SK-N-MC (cell line): ENCODE results near the gene DQX1.

Experiments
- DNase-seq: peaks from one replicate; pipeline ENCODE4 v3.0.0-alpha.2; 2011; ENCODE audit warnings: low read depth, low spot score
- H3K27ac ChIP-seq: fragments of 200-600 bp; sonication (generic); 2 replicates; pipeline ENCODE4 v1.5.1; 2016; ENCODE audit warnings: mixed run types
- H3K36me3 ChIP-seq: fragments of 200-600 bp; sonication (generic); 2 replicates; pipeline ENCODE4 v1.6.1; 2017; ENCODE audit warnings: antibody characterized with exemption, low read length, mixed read lengths; ENCODE audit not compliant: insufficient read depth
- H3K4me3 ChIP-seq: fragments of 200-600 bp; sonication (generic); 2 replicates; pipeline ENCODE4 v1.5.1; 2016
- H3K9ac ChIP-seq: fragments of 200-600 bp; sonication (generic); 2 replicates; pipeline ENCODE4 v1.8.0; 2017; ENCODE audit warnings: mixed run types, mixed read lengths; ENCODE audit not compliant: insufficient read length
- H3K9me3 ChIP-seq: fragments of 200-600 bp; sonication (generic); 2 replicates; pipeline ENCODE4 v1.6.1; 2017; ENCODE audit warnings: low read depth, mild to moderate bottlenecking, antibody characterized with exemption, low read length, moderate library complexity, mixed read lengths
- EZH2 ChIP-seq: fragments of 200-600 bp; sonication (generic); IDR thresholded peaks from one replicate; pipeline ENCODE4 v1.6.1; 2017; ENCODE audit warnings: antibody characterized with exemption
- FOXP2 ChIP-seq: optimal IDR thresholded peaks from 2 replicates; pipeline ENCODE3; 2011; ENCODE audit warnings: mild to moderate bottlenecking, moderate library complexity; ENCODE audit not compliant: insufficient read depth; ENCODE audit errors: extremely low read length, control extremely low read depth
- POLR2AphosphoS5 ChIP-seq: IDR thresholded peaks from 2 replicates; pipeline ENCODE4 v1.6.1; 2012; ENCODE audit warnings: mild to moderate bottlenecking, low read depth, low read length, borderline replicate concordance

Gene DQX1

GRCh38 chr2:74510272-74510671, 15.8 kb downstream of the DQX1 start:
- Histone ChIP-seq H3K36me3 (peaks cover 13% of the 10 kb centered on the region), H3K9ac (no peak overlapping the region), H3K27ac (peak overlapping the region; percentile 56; the same call in 1 of the 2 replicates), H3K9me3 (no peaks in the 10 kb centered on the region), H3K4me3 (no peak overlapping the region)
- TF ChIP-seq POLR2AphosphoS5 (no peak), FOXP2 (no peak), EZH2 (no peak)
- DNase-seq, result no peak

DNA sequence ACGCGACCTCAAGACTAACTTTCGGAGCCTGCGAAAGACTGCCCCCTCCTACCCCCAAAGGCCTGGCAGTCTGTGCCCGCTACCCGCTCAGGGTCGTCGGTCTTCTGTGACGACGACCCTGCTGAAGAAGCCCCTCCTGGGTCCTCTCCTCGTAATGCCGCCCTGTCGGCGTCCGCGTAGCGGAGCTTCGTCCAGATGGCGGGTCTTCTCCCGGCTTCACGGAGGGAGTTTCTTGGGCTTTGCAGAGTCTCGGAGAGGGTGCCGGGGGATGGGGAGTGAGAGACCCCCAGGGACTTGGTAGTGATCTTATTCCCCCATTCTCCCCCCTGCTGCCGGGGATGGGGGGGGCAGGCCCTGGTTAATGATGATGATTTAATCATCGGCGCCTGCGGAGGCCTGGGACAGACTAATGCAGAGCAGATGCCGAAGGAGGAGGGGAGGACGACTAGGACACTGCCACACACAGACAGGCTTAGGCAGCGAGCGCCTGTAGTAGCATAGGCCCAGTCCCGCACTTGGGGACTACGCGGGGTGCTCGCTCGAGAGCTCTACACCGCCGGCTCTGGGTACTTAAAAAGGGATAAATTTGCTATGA, 18.0 kb downstream of the DQX1 start:
- H3K36me3 ChIP-seq, result peaks cover 17% of the 10 kb centered on the region
- peak overlapping the region; percentile 99 for H3K27ac ChIP-seq
- peak overlapping the region; percentile 99 for H3K9ac ChIP-seq
- peak overlapping the region; percentile 97 for H3K4me3 ChIP-seq
- no peak for DNase-seq
- H3K9me3 ChIP-seq, result no peaks in the 10 kb centered on the region
- TF ChIP-seq FOXP2 (no peak), POLR2AphosphoS5 (no peak), EZH2 (no peak)

DNA sequence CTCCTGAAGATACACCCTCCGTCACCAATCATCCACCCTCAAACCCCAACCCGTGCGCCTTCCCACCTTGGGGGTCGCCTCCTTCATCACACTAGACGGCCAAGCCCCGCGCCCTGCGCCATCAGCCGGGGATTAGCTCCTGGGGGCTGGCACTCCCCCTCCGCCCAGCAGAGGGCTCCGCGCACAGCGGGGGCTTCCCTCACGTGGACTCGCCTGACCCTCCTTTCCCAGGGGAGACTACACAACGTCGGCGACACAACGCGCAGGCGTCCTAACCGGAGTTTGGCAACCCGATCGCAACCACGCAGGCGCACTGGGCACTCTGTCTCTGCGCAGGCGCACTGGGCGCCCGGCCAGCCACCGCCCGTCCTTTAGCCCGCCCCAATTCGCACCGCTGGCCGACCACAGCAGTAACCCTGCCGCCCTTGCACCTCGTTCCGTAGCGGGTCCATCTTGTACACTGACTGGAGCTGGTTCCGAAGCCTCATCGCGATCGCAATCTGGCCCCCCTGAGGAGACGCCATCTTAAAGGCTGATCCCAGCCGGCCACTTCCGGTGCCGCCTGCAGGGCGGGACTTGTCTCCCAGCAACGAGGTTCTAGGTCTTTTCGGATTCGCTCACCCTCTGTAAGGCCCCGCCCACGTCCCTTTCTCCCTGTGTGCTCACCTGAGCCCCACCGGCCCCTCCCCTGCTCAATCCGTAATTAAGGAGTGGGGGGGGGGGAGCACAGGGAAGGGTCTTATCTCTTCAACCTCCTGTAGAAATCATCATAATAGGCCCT, 18.7 kb downstream of the DQX1 start, which contains the start of gene PCGF1:
Gene PCGF1 (minus strand): TSS at position 551 of the 781 bp plus-strand sequence. CDS start 27 bp downstream, at position 524.
- Histone ChIP-seq H3K36me3 (peaks cover 17% of the 10 kb centered on the region), H3K27ac (peak within 1 kb of the TSS; percentile 99), H3K9ac (peak within 1 kb of the TSS; percentile 99), H3K4me3 (peak within 1 kb of the TSS; percentile 97), H3K9me3 (no peaks in the 10 kb centered on the region)
- TF ChIP-seq FOXP2 (peak; percentile 95), POLR2AphosphoS5 (peak; percentile 76), EZH2 (no peak)
- peak; percentile 92 for DNase-seq

DNA sequence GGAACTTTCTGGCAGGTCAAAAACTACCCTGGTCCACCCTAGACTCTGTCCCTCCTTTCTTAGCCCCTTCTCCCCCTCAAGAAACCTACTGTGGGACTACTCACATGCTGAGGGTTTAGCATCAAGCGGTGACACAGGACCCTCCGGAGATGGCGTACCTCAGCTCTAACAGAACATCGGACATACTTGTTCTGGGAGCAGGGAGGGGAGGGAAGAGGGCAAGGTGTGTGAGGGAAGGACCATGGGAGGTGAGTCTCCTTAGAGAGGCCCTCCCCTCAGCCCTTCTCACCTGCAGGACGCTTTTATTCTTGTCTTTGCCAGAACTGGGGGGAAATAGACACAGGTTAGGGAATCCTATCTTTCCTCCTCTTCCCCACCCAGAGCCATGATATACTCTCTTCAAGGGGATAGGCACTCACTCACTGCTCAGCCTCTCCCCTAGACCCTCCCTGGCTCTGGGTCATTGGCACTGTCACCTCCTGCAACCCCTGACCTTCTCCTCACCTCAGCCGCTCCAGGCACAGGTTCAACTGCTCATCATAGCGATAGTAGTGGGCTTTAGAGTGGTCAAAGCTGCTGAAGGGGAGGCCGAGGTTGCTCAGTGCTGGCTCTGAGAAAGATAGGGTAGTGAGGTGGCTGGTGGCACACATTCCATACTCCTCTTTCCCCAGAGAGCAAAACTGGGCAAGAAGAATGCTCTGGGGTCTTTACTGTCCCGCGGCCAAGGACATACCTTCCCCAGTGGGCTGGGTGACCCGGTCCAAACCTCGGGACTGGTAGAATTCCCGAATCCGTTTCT, 20.4 kb downstream of the DQX1 start:
- Histone ChIP-seq H3K4me3 (no peak overlapping the region; the same call in 1 of the 2 replicates), H3K36me3 (peaks cover 17% of the 10 kb centered on the region), H3K9me3 (no peaks in the 10 kb centered on the region), H3K27ac (no peak overlapping the region), H3K9ac (no peak overlapping the region)
- no peak for DNase-seq
- no peak for TF ChIP-seq FOXP2
- TF ChIP-seq EZH2, result no peak
- no peak for TF ChIP-seq POLR2AphosphoS5

- no peak for DNase-seq
- no peak overlapping the region for H3K27ac ChIP-seq
- H3K9me3 ChIP-seq, result no peaks in the 10 kb centered on the region
- H3K4me3 ChIP-seq, result no peak overlapping the region
- peaks cover 17% of the 10 kb centered on the region for H3K36me3 ChIP-seq
- no peak for TF ChIP-seq POLR2AphosphoS5
- TF ChIP-seq EZH2, result no peak
- no peak for TF ChIP-seq FOXP2
- H3K9ac ChIP-seq, result no peak overlapping the region
These were observed 21.4 kb downstream of the DQX1 start for GRCh38 chr2:74504591-74504990.

GRCh38 chr2:74503506-74504475, 22.2 kb downstream of the DQX1 start:
- peaks cover 17% of the 10 kb centered on the region for H3K36me3 ChIP-seq
- no peak overlapping the region for H3K4me3 ChIP-seq
- no peaks in the 10 kb centered on the region for H3K9me3 ChIP-seq
- H3K27ac ChIP-seq, result no peak overlapping the region
- no peak for DNase-seq
- no peak overlapping the region for H3K9ac ChIP-seq
- TF ChIP-seq EZH2 (no peak), FOXP2 (no peak), POLR2AphosphoS5 (no peak)

- H3K9ac ChIP-seq, result no peak overlapping the region
- TF ChIP-seq POLR2AphosphoS5 (no peak), FOXP2 (no peak), EZH2 (no peak)
- DNase-seq, result no peak
- H3K36me3 ChIP-seq, result peaks cover 17% of the 10 kb centered on the region
- H3K27ac ChIP-seq, result no peak overlapping the region
- H3K4me3 ChIP-seq, result no peak overlapping the region
- H3K9me3 ChIP-seq, result no peaks in the 10 kb centered on the region
These were observed 23.1 kb downstream of the DQX1 start for GRCh38 chr2:74502720-74503505.
